Urinary bladder (tissue), 4 donors: Measurements from ENCODE around the gene POU3F3. TPM values are rescaled to one million over a fixed set of nuclear protein-coding genes. Genes with fewer than 3 reads are reported as not detected.

Source experiments
- DNase-seq: peaks from one replicate; pipeline ENCODE4 v3.0.0-alpha.2; 2015; ENCODE audit errors: extremely low spot score
- H3K27ac ChIP-seq: one replicate; pipeline ENCODE4 v1.5.1; 2013; ENCODE audit warnings: low read depth, mild to moderate bottlenecking, moderate library complexity
- H3K36me3 ChIP-seq: one replicate; pipeline ENCODE4 v1.6.1; 2013; ENCODE audit warnings: mild to moderate bottlenecking, moderate library complexity; ENCODE audit not compliant: insufficient read depth
- H3K4me1 ChIP-seq: one replicate; pipeline ENCODE4 v1.6.1; 2013; ENCODE audit warnings: mild to moderate bottlenecking, moderate library complexity; ENCODE audit not compliant: insufficient read depth
- H3K4me3 ChIP-seq: one replicate; pipeline ENCODE4 v1.5.1; 2013; ENCODE audit warnings: low read depth, low read length
- WGBS: extraction: QIAGEN DNeasy Blood & Tissue Kit; methylation state at CpG from one replicate; pipeline ENCODE4 v1.1.7; 2013; 5-methylcytosine and 5-hydroxymethylcytosine counted together
- polyA plus RNA-seq: library from polyadenylated mRNA; stranded (reverse); fragments of 200-250 nt; gene quantifications from one replicate; pipeline ENCODE4 v1.2.3, GENCODE V29; 2013
- total RNA-seq: library from RNA; depleted of rRNA; stranded (reverse); fragments of >200 nt; gene quantifications from one replicate; pipeline ENCODE4 v1.2.3, GENCODE V29; 2014
- donor health status: healthy with polysubstance abuse.
- donor health status: healthy.

POU3F3 gene
- total and polyA plus RNA-seq, 2 donors: 0.32 TPM; not detected in 1

- no peak overlapping the region for H3K4me3 ChIP-seq
Observed at GRCh38 chr2:104861351-104862057, 7.6 kb downstream of the POU3F3 start.

GRCh38 chr2:104862058-104862941, 8.4 kb downstream of the POU3F3 start:
- no peak overlapping the region for H3K27ac ChIP-seq
- H3K4me1 ChIP-seq: no peaks in the 10 kb centered on the region
- no peak for DNase-seq
- no peaks in the 10 kb centered on the region for H3K36me3 ChIP-seq
- no peak overlapping the region for H3K4me3 ChIP-seq
- 2% methylated on average over 60 of the region's 60 CpGs for WGBS

More at GRCh38 chr2:104861351-104862057, 7.6 kb downstream of the POU3F3 start:
- Histone ChIP-seq H3K27ac (no peak overlapping the region), H3K36me3 (no peaks in the 10 kb centered on the region), H3K4me1 (no peaks in the 10 kb centered on the region)
- WGBS: 4% methylated on average over 11 of the region's 11 CpGs
- DNase-seq: no peak

DNA sequence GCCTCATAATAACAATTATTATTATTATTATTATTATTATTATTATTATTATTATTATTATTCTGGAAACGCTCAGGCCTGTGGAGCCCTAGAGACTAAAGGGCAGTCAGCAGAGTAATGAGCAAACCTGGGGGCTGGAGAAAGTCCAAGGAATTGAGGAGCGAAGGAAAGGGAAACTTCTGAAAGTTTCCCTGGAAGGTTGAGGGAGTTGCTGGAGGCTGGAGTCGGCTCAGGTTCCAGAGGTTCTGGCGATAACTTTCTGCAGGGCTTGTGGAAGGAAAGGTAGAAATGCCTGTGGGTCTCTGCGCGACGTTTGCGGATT, 9.2 kb downstream of the POU3F3 start:
- H3K4me3 ChIP-seq: no peak overlapping the region
- no peaks in the 10 kb centered on the region for H3K36me3 ChIP-seq
- no peak for DNase-seq
- no peaks in the 10 kb centered on the region for H3K4me1 ChIP-seq
- H3K27ac ChIP-seq: no peak overlapping the region
- 10% methylated on average over 8 of the region's 8 CpGs for WGBS

GRCh38 chr2:104863468-104864279, 9.8 kb downstream of the POU3F3 start:
- WGBS: 3% methylated on average over 60 of the region's 60 CpGs
- Histone ChIP-seq H3K4me1 (no peaks in the 10 kb centered on the region), H3K4me3 (no peak overlapping the region), H3K36me3 (no peaks in the 10 kb centered on the region), H3K27ac (no peak overlapping the region)
- no peak for DNase-seq

DNA sequence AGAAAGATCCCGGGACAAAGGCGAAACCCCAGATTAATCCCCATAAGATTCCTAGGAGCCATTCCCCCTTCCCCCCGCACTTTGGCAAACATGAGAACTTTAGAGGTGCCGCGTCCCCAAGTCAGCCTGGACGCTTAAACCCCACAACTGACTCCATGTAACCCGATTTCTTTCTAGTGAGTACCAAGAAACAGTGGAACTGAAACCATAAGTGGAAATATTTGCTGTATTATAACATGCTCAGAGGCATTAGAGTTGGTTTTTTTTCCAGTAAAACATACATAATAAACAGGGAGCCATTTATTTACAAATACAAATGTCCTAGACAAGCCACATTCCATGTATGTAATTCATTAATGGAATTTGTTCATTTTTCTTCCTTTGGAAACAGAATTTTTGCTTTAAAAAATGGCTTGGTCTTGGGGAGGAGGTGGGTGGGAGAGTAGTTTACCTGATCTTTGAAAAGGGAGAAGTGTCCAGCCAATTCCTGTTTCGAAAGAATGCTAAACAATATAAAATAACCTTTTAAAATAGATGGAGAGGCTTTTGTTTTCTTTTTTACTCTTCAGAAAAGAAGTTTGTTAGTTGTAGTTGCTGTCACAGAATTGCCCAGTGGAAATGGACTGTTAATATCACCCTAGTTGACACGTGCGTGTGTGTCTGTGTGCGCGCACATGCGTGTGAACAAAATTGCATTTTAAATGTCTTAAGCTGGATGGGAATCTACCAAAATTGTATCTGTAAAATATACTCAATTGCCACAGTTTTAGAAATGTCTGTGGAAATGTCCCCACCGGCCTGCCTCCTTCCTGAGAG, 10.6 kb downstream of the POU3F3 start:
- DNase-seq: no peak
- Histone ChIP-seq H3K27ac (no peak overlapping the region), H3K4me3 (no peak overlapping the region), H3K4me1 (no peaks in the 10 kb centered on the region), H3K36me3 (no peaks in the 10 kb centered on the region)
- WGBS: 9% methylated on average over 14 of the region's 14 CpGs

GRCh38 chr2:104865096-104865470, 11.2 kb downstream of the POU3F3 start:
- H3K27ac ChIP-seq: no peak overlapping the region
- DNase-seq: no peak
- no peaks in the 10 kb centered on the region for H3K36me3 ChIP-seq
- 7% methylated on average over 2 of the region's 2 CpGs for WGBS
- H3K4me3 ChIP-seq: no peak overlapping the region
- H3K4me1 ChIP-seq: no peaks in the 10 kb centered on the region

- no peak overlapping the region for H3K4me3 ChIP-seq
- H3K27ac ChIP-seq: no peak overlapping the region
- no peaks in the 10 kb centered on the region for H3K4me1 ChIP-seq
- no peak for DNase-seq
- no peaks in the 10 kb centered on the region for H3K36me3 ChIP-seq
- 6% methylated on average over 11 of the region's 11 CpGs for WGBS
Observed at GRCh38 chr2:104866122-104866864, 12.4 kb downstream of the POU3F3 start.

DNA sequence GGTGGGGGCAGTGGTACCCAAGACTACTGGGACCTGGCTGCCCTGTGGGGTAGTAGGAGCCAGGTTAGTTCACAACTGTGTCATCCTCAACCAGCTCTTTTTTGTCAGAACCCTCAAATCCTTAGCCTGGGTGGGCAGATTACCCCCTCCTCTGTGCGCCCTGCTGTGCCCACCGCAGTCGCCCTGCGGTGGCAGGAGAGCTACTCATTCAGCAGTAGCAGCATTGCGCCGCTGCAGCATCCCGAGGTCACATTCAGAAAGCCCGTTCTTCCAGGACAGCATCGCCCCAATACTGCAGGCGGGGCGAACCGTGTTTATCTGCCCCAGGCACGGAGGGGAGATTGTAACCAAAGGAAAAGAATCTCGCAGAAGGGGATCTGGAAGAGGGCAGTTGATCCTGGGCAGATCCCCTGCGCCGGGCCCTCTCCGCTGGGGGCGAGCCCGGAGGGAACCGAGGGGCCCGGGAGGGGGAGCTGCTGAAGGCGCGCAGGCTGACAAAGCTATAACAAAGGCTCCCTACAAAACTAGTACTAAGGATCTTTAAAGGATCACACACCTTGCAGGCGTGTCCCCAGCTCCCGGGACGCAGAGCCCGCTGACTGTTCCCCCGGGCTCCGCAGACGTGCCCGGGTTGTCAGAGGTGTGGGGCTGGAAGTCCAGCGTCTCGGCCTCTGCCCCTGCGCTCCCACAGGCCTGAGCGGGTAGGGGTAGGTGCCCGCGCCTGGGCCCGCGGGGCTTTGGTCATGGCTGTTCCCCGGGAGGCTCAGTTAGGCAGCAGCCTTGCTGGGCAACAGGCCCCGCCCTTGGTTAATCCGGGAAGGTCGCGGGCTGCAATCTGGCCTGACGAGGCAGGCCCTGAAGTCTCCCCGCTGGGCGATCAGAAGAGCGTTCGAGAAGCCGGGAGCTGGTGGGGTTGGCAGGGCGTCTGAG, 13.2 kb downstream of the POU3F3 start:
- Histone ChIP-seq H3K4me3 (no peak overlapping the region), H3K36me3 (no peaks in the 10 kb centered on the region), H3K4me1 (no peaks in the 10 kb centered on the region), H3K27ac (no peak overlapping the region)
- DNase-seq: no peak
- WGBS: 1% methylated on average over 51 of the region's 51 CpGs

DNA sequence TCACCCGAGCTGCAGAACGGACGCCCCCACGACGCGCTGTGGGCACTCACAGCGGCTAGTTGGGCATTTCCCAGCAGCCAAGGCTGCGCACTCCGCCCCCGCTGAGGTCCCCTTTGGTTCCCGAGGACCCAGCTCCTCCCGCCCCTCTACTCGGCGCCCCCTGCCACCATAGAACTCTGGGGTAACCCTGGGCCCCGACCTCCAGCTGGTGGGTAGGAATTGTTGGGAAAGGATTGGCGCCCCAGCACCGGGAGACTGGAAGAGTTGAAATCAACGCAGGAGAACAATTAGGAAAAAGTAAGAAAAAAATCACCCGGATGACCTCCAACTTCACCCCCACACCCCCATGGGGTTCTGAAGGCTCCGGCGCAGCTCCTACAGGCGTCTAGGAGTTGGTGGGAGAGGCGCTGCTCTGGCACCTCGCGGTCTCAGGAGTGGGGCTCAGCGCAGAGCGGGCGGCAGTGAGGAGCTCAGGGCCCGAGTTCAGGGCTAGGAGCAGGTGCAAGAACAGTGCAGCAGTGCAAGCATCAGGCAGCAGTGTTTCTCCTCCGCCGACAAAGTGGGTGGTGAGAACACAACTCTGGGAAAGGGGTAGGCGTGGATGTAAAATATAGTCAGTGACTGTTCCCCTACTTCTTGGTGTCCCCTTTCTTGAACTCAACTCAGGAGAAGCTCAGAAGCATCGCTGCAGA, 14.0 kb downstream of the POU3F3 start:
- Histone ChIP-seq H3K4me3 (no peak overlapping the region), H3K27ac (no peak overlapping the region), H3K4me1 (no peaks in the 10 kb centered on the region), H3K36me3 (no peaks in the 10 kb centered on the region)
- DNase-seq: no peak
- 4% methylated on average over 33 of the region's 33 CpGs for WGBS

GRCh38 chr2:104868505-104868866, 14.6 kb downstream of the POU3F3 start:
- H3K4me3 ChIP-seq: no peak overlapping the region
- DNase-seq: no peak
- H3K4me1 ChIP-seq: no peaks in the 10 kb centered on the region
- H3K27ac ChIP-seq: no peak overlapping the region
- no peaks in the 10 kb centered on the region for H3K36me3 ChIP-seq
- 20% methylated on average over 4 of the region's 4 CpGs for WGBS

- 15% methylated on average over 4 of the region's 4 CpGs for WGBS
- no peaks in the 10 kb centered on the region for H3K36me3 ChIP-seq
- H3K27ac ChIP-seq: no peak overlapping the region
- no peaks in the 10 kb centered on the region for H3K4me1 ChIP-seq
- no peak overlapping the region for H3K4me3 ChIP-seq
- no peak for DNase-seq
Observed at GRCh38 chr2:104870100-104870975, 16.4 kb downstream of the POU3F3 start.
